Naive thymus-derived CD8-positive, alpha-beta T cell (primary cell): ENCODE data around the gene APCDD1L. TPM values are rescaled to one million over a fixed set of nuclear protein-coding genes. Genes with fewer than 3 reads are reported as not detected.

Experiments used
- ATAC-seq, 2 donors: fragments of 150-1000 bp; cut with Tn5 transposase in 1 of 2; sonication (Bioruptor Pico), chemical (Tn5 transposase) in 1 of 2; 1 replicate in 1 of 2; 2 replicates in 1 of 2; pipeline ENCODE4 v1.10.0; 2021; ENCODE audit warnings: mild to moderate bottlenecking in 2 of 2, moderate library complexity in 2 of 2
- POLR2A ChIA-PET: fragments of 350-600 bp; sonication (Branson Sonifier 250); formaldehyde crosslinking; loops from one replicate; lab custom pipeline; 2021; ENCODE audit warnings: antibody characterized with exemption; lab: Charles Lee
- DNase-seq, 10 donors: peaks; one replicate each; pipeline versions ENCODE4 v3.0.0 to v3.0.0-alpha.2; 2020 to 2022
- H3K27ac Mint-ChIP-seq, 10 donors: one replicate each; pipeline ENCODE4 v1.8.0; 2020 to 2022; ENCODE audit warnings: mild to moderate bottlenecking in 10 of 10, mixed read lengths in 10 of 10, moderate library complexity in 4 of 10, inconsistent platforms in 1 of 10
- H3K27me3 Mint-ChIP-seq, 5 donors: one replicate each; pipeline ENCODE4 v1.8.0; 2021 to 2022; ENCODE audit warnings: mixed read lengths in 5 of 5
- H3K36me3 Mint-ChIP-seq, 3 donors: one replicate each; pipeline ENCODE4 v1.8.0; 2020 to 2022; ENCODE audit warnings: mixed read lengths in 3 of 3, mild to moderate bottlenecking in 2 of 3, inconsistent platforms in 1 of 3
- H3K4me1 Mint-ChIP-seq, 4 donors: one replicate each; pipeline ENCODE4 v1.8.0; 2021 to 2022; ENCODE audit warnings: mixed read lengths in 4 of 4
- H3K4me3 Mint-ChIP-seq, 10 donors: one replicate each; pipeline ENCODE4 v1.8.0; 2020 to 2022; ENCODE audit warnings: mild to moderate bottlenecking in 10 of 10, mixed read lengths in 10 of 10, moderate library complexity in 6 of 10, inconsistent platforms in 1 of 10
- H3K9me3 Mint-ChIP-seq, 9 donors: one replicate each; pipeline ENCODE4 v1.8.0; 2020 to 2022; ENCODE audit warnings: mixed read lengths in 9 of 9, mild to moderate bottlenecking in 3 of 9, inconsistent platforms in 1 of 9, moderate library complexity in 1 of 9
- polyA plus RNA-seq, 3 donors: library from polyadenylated mRNA; unstranded; fragments of 300-500 nt; fragmentation: Illumina TruSeq; gene quantifications; one replicate each; pipeline ENCODE4 v1.2.3, GENCODE V29; 2021
- total RNA-seq, 8 experiments: library from RNA in 2 of 8; stranded (reverse) in 2 of 8; gene quantifications; one replicate each; pipeline ENCODE4 v1.2.3 and lab custom pipeline; 2021 to 2026

APCDD1L gene
- total and polyA plus RNA-seq, 5 experiments from 2014 or later, result 0.48 TPM; not detected in 4

- Mint-ChIP-seq H3K27ac (no peak overlapping the region), H3K9me3 (peaks cover 5 to 34% (median 16%) of the 10 kb centered on the region in 9 donors), H3K4me1 (peaks cover 0 to 7% (median 6%) of the 10 kb centered on the region in 4 donors), H3K36me3 (peaks cover 5 to 25% (median 22%) of the 10 kb centered on the region in 3 donors), H3K4me3 (no peak overlapping the region), H3K27me3 (peaks cover 5 to 33% (median 15%) of the 10 kb centered on the region in 5 donors)
- POLR2A ChIA-PET, result no interaction called here
- DNase-seq, result no peak
- no peak for ATAC-seq
These were observed 29.0 kb downstream of the APCDD1L start for GRCh38 chr20:58486207-58486606.

- Mint-ChIP-seq H3K4me1 (peaks cover 0 to 9% (median 6%) of the 10 kb centered on the region in 4 donors), H3K9me3 (peaks cover 5 to 34% (median 16%) of the 10 kb centered on the region in 9 donors), H3K36me3 (peaks cover 5 to 25% (median 22%) of the 10 kb centered on the region in 3 donors), H3K27ac (no peak overlapping the region), H3K4me3 (no peak overlapping the region), H3K27me3 (peaks cover 5 to 36% (median 15%) of the 10 kb centered on the region in 5 donors)
- ATAC-seq (no peak), DNase-seq (no peak)
- POLR2A ChIA-PET, result no interaction called here
These were observed 29.8 kb downstream of the APCDD1L start for GRCh38 chr20:58485393-58485792.

DNA sequence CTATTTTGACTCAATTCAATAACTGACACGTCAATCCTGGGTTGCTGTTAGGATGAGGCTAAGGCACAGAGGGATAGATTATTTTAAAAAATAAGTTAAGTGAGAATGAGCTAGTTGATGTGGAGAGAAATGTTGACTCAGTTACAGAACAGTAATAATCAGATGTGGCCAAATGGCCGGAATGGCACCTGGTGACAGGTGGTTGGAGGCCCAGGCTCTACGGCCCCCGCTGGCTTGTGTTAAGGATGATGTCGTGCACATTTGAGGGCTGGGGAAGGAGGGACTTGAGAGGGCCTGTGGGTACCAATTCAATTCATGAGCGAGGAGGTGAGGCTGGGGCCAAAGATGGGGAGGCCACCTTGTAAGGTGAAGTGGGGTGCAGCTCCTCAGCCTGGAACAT, 31.7 kb downstream of the APCDD1L start:
- H3K4me1 Mint-ChIP-seq, result peaks cover 0 to 9% (median 6%) of the 10 kb centered on the region in 4 donors
- peaks cover 5 to 36% (median 15%) of the 10 kb centered on the region in 5 donors for H3K27me3 Mint-ChIP-seq
- POLR2A ChIA-PET, result no interaction called here
- peaks cover 3 to 22% (median 16%) of the 10 kb centered on the region in 3 donors for H3K36me3 Mint-ChIP-seq
- ATAC-seq (no peak), DNase-seq (no peak)
- H3K4me3 Mint-ChIP-seq, result peak overlapping the region in 1 of 10 donors; percentile 51
- peaks cover 5 to 27% (median 16%) of the 10 kb centered on the region in 9 donors for H3K9me3 Mint-ChIP-seq
- peak overlapping the region in 1 of 10 donors; percentile 26 for H3K27ac Mint-ChIP-seq

DNA sequence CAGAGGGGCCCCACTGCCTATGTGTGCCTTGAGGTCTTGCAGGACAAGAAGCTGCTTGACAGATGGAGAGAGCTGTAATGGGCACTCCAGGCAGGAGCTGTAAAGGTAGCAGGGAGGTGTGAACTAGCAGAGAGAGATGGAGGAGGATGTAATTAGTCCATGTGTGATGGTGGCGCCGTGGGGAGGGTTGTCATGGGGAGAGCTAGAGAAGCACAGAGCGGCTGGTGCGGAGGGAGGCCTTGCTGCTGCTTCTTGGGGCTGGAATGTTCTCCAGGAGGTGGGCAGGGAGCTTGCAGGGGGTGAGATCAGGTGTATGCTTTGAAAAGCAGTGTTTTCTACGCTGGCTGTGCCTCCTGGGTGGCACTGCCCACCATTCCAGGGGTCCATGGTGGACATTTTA, 32.1 kb downstream of the APCDD1L start:
- Mint-ChIP-seq H3K4me1 (peaks cover 0 to 9% (median 6%) of the 10 kb centered on the region in 4 donors), H3K27ac (peak overlapping the region in 2 of 10 donors; percentile 20 to 45), H3K27me3 (peaks cover 5 to 36% (median 14%) of the 10 kb centered on the region in 5 donors), H3K36me3 (peaks cover 3 to 25% (median 16%) of the 10 kb centered on the region in 3 donors), H3K9me3 (peaks cover 5 to 28% (median 17%) of the 10 kb centered on the region in 9 donors), H3K4me3 (no peak overlapping the region)
- no peak for DNase-seq
- ATAC-seq, result no peak
- POLR2A ChIA-PET, result no interaction called here

DNA sequence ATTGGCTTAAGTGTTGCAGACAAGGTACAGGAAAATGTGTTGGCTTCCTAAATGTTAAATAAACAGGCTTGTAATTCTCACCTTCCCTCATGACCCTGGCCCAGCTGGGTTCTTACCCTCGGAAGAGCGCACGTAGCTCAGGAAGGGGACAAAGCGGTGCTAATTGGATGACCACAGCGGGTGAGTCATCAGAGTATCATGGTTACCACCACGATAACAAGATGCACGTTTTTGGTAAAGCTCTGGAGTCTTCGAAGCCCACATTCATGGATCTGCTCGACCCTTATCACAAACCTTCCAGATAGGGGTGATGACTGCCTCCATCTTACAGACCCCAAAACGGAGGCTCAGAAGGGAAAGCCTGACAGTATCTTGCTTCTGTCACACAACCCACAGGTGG, 32.8 kb downstream of the APCDD1L start:
- POLR2A ChIA-PET, result interaction anchor here (1.2 kb wide), 1 partner anchor 169 kb away, joined by 4 read pairs; the partner anchor contains the start of gene STX16
- no peak for ATAC-seq
- Mint-ChIP-seq H3K9me3 (peaks cover 5 to 23% (median 17%) of the 10 kb centered on the region in 9 donors), H3K27me3 (peaks cover 5 to 36% (median 14%) of the 10 kb centered on the region in 5 donors), H3K27ac (no peak overlapping the region), H3K36me3 (peaks cover 3 to 27% (median 14%) of the 10 kb centered on the region in 3 donors), H3K4me3 (no peak overlapping the region), H3K4me1 (peaks cover 0 to 9% (median 6%) of the 10 kb centered on the region in 4 donors)
- DNase-seq, result no peak

DNA sequence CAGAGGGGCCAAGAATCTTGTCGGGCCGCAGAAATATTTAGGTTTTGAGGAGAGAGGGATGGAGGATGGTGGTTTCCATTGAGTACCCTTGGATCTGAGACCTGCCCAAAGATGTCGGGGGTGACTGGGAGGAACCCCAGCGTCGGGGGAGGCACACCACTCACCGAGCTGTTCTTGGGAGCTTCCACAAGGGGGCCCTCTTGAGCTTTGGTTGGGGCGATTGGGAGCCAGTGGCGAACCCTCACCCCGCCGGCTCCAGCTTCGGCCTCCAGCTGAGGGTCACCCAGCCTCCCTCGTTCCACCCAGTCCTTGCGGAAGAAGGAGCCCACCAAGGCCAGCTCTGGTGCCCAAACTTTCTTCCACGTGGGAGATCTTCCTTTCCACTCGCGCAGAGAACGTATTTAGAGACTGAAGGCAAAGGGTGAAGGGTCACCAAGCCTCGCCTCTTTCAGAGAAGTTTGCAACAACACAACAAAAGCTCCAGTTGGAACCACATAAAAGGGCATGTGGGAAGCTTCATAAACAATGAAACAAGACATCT, 33.6 kb downstream of the APCDD1L start:
- peak overlapping the region in 3 of 10 donors; percentile 21 to 50 (median 34) for H3K4me3 Mint-ChIP-seq

DNA sequence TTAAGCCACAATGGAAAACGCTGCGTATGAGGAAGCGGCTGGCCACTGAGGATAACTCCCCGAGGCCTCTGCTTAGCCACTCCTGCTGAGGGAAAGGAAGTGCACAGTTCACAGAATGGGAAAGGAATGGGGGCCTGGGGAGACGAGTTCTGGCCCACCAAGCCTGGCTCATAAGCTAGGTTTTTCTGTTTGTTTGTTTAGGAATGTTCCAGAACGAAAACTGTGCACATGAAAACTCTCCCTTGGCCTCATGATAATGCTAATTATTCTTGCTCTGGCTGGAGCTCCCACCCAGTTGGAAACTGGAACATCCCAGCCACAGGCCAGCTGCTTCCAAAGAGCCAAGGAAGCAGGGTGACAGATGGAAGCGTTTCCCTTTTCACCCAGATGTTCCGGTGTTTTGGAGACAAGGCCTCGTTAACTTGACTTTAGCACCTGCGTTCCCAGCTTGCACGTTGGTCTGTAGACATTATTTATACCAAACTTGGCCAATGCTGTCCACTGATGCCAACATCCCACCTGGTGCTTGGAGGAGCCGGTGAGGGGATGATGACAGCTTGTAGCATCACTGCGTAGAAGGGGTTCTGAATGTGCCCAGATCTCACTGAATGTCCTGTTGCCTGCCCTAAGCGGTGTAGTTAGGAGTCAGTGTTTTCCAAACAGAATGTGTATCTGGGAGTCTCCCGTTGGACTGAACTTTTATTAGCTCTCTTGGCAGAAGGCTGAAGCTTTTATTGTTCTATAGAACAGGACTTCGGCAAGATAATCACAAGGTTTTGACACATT, 34.5 kb downstream of the APCDD1L start:
- POLR2A ChIA-PET, result interaction anchor here (1.2 kb wide), 1 partner anchor 170 kb away, joined by 4 read pairs; the partner anchor contains the start of gene STX16
- H3K36me3 Mint-ChIP-seq, result peaks cover 3 to 18% (median 5%) of the 10 kb centered on the region in 3 donors

More for the DNA sequence above, 33.6 kb downstream of the APCDD1L start:
- Mint-ChIP-seq H3K36me3 (peaks cover 3 to 26% (median 13%) of the 10 kb centered on the region in 3 donors), H3K27me3 (peaks cover 5 to 36% (median 14%) of the 10 kb centered on the region in 5 donors), H3K9me3 (peaks cover 5 to 22% (median 17%) of the 10 kb centered on the region in 9 donors), H3K4me1 (peaks cover 0 to 9% (median 6%) of the 10 kb centered on the region in 4 donors), H3K27ac (peak overlapping the region in 1 of 10 donors; percentile 25)
- ATAC-seq (peak; percentile 54 to 66), DNase-seq (peak; percentile 36 to 74 (median 58))
- POLR2A ChIA-PET, result interaction anchor here (1.2 kb wide), 1 partner anchor 170 kb away, joined by 4 read pairs; the partner anchor contains the start of gene STX16

DNA sequence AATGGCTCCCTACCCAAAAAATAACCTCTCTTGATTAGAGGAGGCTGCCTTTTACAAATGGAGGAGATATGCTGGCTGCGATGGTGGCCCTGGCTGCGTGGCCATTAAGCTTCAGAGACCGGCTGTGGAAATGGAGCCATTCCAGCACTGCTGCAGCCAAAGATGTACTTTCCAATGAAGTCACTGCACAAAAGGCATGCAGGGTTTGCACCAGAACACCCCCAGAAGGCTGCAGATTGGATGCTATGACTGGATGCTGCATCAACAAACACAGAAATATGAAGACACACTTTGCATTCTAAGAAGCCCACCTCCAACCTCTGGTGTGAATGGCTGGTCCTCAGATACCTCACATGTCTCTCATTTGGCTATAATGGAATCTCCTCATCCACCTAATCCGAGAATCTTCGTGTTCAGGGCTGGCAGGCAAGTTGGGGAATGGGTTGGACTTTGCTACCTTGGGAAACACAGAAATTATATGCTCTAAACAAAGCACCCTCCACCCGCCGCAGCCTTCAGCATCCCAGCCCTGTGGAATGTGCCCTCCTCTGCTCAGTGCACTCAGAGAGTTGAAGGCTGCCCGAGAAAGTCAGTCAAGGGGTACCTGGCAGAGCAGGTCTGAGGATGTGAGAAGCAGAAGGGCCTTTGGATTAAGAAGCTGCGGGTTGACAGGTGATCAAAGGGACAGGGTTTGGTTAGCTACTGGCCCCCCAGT, 35.3 kb downstream of the APCDD1L start:
- POLR2A ChIA-PET, result no interaction called here
- Mint-ChIP-seq H3K4me1 (peaks cover 0 to 9% (median 6%) of the 10 kb centered on the region in 4 donors), H3K9me3 (peaks cover 0 to 7% (median 5%) of the 10 kb centered on the region in 9 donors), H3K36me3 (peaks cover 0 to 10% (median 3%) of the 10 kb centered on the region in 3 donors), H3K27ac (no peak overlapping the region), H3K4me3 (no peak overlapping the region), H3K27me3 (peaks cover 2 to 27% (median 9%) of the 10 kb centered on the region in 5 donors)
- DNase-seq (no peak), ATAC-seq (no peak)

More for the DNA sequence above, 34.5 kb downstream of the APCDD1L start:
- no peak for DNase-seq
- Mint-ChIP-seq H3K4me1 (peaks cover 0 to 9% (median 6%) of the 10 kb centered on the region in 4 donors), H3K27ac (no peak overlapping the region), H3K27me3 (peaks cover 2 to 28% (median 9%) of the 10 kb centered on the region in 5 donors), H3K4me3 (no peak overlapping the region), H3K9me3 (peaks cover 0 to 14% (median 9%) of the 10 kb centered on the region in 9 donors)
- ATAC-seq, result no peak

DNA sequence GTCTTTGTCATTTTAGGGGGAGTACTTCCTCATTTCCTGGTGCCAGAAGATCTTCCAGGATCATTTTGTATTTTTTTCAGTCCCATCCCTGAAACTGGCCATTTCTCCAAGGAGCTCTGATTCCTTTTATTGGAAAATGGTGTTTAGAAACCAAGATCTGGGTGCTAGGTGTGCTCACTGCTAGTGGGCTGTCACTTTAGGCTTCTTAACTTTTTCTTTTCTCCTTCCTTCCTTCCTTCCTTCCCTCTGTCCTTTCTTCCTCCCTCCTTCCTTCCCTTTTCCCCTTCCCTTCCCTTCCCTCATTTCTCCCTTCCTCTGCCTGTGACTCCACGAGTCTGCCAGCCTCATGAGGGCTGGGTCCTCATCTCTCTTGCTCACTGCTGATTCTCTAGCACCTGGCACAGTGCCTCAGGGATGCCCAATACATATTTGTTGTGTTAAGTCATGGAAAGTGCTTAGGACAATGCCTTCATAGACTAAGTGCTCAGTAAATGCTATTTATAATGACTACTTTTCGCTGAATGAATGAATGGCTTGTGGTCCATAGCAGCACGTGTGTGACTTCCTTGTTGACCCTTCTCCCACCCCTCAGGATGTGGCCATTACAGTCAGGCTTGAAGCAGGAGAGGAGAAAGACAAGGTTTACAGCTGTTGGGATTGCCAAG, 36.9 kb downstream of the APCDD1L start:
- Mint-ChIP-seq H3K27ac (peak overlapping the region in 1 of 10 donors; percentile 68), H3K4me1 (peaks cover 0 to 9% (median 6%) of the 10 kb centered on the region in 4 donors), H3K27me3 (peaks cover 2 to 18% (median 8%) of the 10 kb centered on the region in 5 donors), H3K4me3 (no peak overlapping the region), H3K36me3 (peaks cover 0 to 8% (median 3%) of the 10 kb centered on the region in 3 donors), H3K9me3 (peaks cover 0 to 7% (median 3%) of the 10 kb centered on the region in 9 donors)
- ATAC-seq (no peak), DNase-seq (no peak)
- POLR2A ChIA-PET, result no interaction called here

GRCh38 chr20:58475466-58475865, 39.7 kb downstream of the APCDD1L start:
- Mint-ChIP-seq H3K27ac (no peak overlapping the region), H3K36me3 (peaks cover 0 to 8% (median 0%) of the 10 kb centered on the region in 3 donors), H3K4me3 (no peak overlapping the region), H3K27me3 (peaks cover 0 to 2% (median 0%) of the 10 kb centered on the region in 5 donors), H3K9me3 (peaks cover 0 to 7% (median 3%) of the 10 kb centered on the region in 9 donors), H3K4me1 (no peaks in the 10 kb centered on the region)
- no peak for DNase-seq
- POLR2A ChIA-PET, result no interaction called here
- no peak for ATAC-seq

DNA sequence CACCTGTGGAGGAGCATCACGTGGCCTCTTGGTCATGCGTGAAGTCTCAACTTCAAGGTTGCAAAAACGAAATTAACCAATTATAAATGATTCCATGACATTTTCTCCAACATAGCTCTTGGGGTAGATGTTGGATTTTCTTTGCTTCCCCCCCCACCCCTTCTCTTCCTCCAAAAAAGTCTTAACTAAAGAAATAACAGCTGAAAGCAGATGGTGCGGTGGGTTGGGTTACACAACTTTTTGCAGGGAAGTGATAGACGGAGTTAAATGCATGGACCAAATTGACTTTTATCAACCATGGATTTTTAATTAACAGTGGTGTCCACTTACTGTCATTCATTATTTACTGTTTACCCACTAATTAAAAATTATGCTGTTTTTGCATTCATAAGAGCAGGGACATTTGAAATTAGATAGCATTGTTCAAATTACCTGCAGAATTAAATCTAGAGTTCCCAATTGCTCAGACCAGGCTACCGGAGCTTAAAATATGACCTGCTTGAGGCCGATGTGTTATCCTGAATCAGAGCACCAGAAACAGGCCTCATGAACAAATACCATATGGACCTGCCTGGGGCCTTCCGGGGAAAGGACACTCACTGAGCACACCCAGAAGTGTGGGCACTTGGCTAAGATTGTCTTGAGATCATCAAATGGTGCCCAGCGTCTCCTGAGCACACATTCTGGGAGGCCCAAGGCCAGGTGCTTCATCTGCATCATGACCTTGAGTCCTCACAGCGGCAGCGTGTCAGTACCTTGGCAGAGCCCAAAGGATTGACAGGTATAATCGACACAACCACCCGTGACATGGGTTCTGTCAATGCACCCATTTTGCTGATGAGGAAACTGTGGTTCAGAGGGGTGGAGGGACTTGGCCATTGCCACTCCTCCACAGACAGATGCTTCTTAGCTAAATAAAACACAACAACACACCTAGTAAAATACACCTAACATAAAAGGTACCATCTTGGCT, 41.5 kb downstream of the APCDD1L start:
- POLR2A ChIA-PET, result no interaction called here

More for the DNA sequence above, 41.5 kb downstream of the APCDD1L start:
- Mint-ChIP-seq H3K4me3 (no peak overlapping the region), H3K27ac (no peak overlapping the region), H3K36me3 (peaks cover 0 to 8% (median 0%) of the 10 kb centered on the region in 3 donors), H3K27me3 (peaks cover 0 to 2% (median 0%) of the 10 kb centered on the region in 5 donors), H3K9me3 (peaks cover 0 to 7% (median 3%) of the 10 kb centered on the region in 9 donors), H3K4me1 (no peaks in the 10 kb centered on the region)
- ATAC-seq, result no peak
- DNase-seq, result no peak
